ENCODE data around the gene ATG9B. TPM values are rescaled to one million over a fixed set of nuclear protein-coding genes. Genes with fewer than 3 reads are reported as not detected.

ATG9B gene
- total RNA-seq, 4 donors from 2014 or later = 0.55 to 1.5 (median 0.76) TPM; not detected in 1

GRCh38 chr7:151035026-151035717 lies 10.9 kb upstream of the ATG9B start:
- intact Hi-C loops (cut with DNase I; ENCODE audit: low total_unique reads) = no loop called here
- Histone ChIP-seq H3K36me3 (no peaks in the 10 kb centered on the region), H3K27ac (no peak overlapping the region)

DNA sequence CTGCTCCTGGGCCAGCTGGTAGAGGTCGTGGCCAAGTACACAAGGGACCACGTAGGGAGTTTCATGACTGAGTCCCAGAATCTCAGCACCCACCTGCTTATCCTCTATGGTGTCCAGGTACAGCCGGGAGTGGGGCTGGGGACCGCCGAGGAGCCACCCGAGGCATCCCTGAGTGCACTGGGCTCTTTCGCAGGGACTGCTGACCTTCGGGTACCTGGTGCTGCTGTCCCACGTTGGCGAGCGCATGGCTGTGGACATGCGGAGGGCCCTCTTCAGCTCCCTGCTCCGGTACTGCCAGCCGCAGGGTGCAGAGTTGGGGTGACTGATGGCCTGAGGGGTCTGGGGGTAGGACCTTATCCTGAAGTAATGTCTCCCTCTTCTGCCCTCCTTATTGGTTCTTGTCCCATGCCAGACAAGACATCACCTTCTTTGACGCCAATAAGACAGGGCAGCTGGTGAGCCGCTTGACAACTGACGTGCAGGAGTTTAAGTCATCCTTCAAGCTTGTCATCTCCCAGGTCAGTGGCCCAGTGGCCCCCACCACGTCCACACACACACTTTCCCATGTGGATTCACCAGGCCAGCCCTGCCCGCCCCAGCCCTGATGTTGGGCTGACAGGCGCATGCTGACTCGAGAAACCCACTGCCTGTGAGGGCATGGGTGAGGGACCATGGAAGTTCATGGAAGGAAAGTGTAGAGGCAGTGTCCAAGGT lies 10.2 kb upstream of the ATG9B start:
- H3K4me3 ChIP-seq = no peak overlapping the region
- H3K4me1 ChIP-seq = peaks cover 4 to 11% of the 10 kb centered on the region in 2 donors
- no peaks in the 10 kb centered on the region for H3K27me3 ChIP-seq
- intact Hi-C loops (cut with DNase I; ENCODE audit: low total_unique reads) = no loop called here
- TF ChIP-seq CTCF (IDR thresholded peaks at IDR 0.05) = no peak
- no peaks in the 10 kb centered on the region for H3K9me3 ChIP-seq
- no peak for DNase-seq
- H3K36me3 ChIP-seq = no peaks in the 10 kb centered on the region
- H3K27ac ChIP-seq = no peak overlapping the region

More at GRCh38 chr7:151035026-151035717, 10.9 kb upstream of the ATG9B start:
- no peak for DNase-seq
- no peaks in the 10 kb centered on the region for H3K27me3 ChIP-seq
- H3K4me1 ChIP-seq = peaks cover 7 to 11% of the 10 kb centered on the region in 2 donors
- H3K9me3 ChIP-seq = no peaks in the 10 kb centered on the region
- TF ChIP-seq POLR2A (IDR thresholded peaks at IDR 0.05) (no peak), CTCF (IDR thresholded peaks at IDR 0.05) (no peak)
- no peak overlapping the region for H3K4me3 ChIP-seq

GRCh38 chr7:151033864-151034249 lies 9.6 kb upstream of the ATG9B start:
- no peak for TF ChIP-seq CTCF (IDR thresholded peaks at IDR 0.05)
- no peak for TF ChIP-seq POLR2A (IDR thresholded peaks at IDR 0.05)
- H3K36me3 ChIP-seq = no peaks in the 10 kb centered on the region
- H3K4me1 ChIP-seq = peaks cover 0 to 12% of the 10 kb centered on the region in 2 donors
- no peak overlapping the region for H3K4me3 ChIP-seq
- no peak for DNase-seq
- intact Hi-C loops (cut with DNase I; ENCODE audit: low total_unique reads) = no loop called here
- H3K27ac ChIP-seq = no peak overlapping the region
- no peaks in the 10 kb centered on the region for H3K9me3 ChIP-seq
- no peaks in the 10 kb centered on the region for H3K27me3 ChIP-seq

- no peak for DNase-seq
- Histone ChIP-seq H3K36me3 (no peaks in the 10 kb centered on the region), H3K4me1 (peaks cover 0 to 6% of the 10 kb centered on the region in 2 donors), H3K27me3 (no peaks in the 10 kb centered on the region), H3K9me3 (no peaks in the 10 kb centered on the region), H3K4me3 (no peak overlapping the region), H3K27ac (no peak overlapping the region)
- intact Hi-C loops (cut with DNase I; ENCODE audit: low total_unique reads) = no loop called here
- TF ChIP-seq CTCF (IDR thresholded peaks at IDR 0.05) (no peak), POLR2A (IDR thresholded peaks at IDR 0.05) (no peak)
Measured at GRCh38 chr7:151032936-151033863, 8.9 kb upstream of the ATG9B start.

Data from uterus (tissue), 4 donors.